Activated CD8-positive, alpha-beta memory T cell treated with anti-CD3 and anti-CD28 coated beads, Interleukin-2, amount 50 U/mL, for 1 hour (primary cell): ENCODE measurements around the gene VAX1.

Experiments
- DNase-seq: peaks from one replicate; pipeline ENCODE4 v3.0.0-alpha.2; 2020; ENCODE audit errors: extremely low read depth

The VAX1 gene

GRCh38 chr10:117164592-117165537 is 26.8 kb upstream of the VAX1 start:
- DNase-seq: no peak

DNA sequence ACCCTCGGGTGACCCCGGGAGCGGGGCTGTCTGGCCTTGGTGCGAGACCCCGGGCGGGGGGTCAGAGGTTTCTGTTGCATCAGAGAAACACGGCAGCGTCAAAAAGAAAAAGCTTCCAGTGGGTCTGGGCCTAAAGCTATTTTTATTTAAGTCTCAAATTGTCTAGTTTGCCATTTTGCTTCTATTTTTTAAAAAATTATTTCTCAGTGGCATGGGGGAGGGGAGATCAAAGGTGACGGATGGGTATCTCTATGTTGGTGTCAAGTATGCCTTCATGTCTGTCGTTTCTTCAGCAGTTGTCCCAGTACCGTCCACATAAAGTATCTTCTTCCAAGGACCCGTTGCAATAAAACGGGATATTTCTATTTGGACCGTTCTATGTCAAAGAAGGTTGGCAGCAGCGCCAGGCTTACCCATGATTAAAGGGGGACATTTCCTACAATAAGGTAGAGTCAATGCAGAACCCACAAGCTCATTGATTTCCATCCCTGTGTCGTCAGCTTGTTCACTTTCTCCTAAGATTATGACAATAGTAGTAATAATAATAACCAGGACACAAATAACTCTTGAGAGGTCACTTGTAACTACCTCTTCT is 26.0 kb upstream of the VAX1 start:
- DNase-seq: no peak

DNA sequence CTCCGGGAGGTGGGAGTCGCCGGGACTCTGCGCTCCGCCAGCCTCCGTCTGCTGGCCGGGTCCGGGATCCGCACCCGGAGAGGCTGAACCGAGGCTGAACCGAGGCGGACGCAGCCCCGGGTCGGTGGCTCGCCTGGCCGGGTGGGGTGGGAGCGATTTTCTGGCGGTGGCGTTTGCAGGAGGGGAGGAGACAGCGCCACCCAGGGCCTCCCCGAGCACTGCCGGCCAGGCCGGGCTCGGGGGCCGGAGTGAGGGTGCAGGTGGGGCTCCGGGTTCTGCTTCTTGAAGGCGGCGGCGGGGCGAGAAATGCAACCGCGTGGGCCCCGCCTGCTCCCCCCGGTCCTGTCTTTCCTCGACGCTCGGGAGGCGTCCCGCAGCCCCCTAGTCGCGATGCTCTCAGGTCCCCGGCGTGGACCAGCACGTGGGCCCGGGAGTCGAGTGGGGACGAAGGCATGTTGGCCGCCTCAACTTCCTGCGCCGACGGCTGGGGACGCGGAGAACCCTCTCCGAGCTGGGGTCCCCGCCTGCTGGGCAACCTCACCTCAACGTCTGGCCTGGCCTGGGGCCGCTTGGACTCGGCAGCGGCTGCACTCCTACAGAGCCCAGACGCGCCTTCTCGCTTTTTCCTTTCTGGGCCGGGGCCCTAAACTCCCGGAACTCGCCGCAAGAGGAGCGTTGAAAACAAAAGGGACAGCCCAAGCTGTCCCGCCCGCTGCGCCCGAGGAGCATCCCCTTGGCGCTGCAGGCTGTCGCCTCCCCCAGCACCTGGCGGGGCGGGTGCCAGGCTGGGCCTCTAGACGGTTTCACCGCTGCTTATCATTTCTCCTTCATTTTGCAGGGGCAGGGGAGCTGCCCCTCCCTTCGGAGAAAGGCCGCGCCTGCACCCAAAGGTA is 25.2 kb upstream of the VAX1 start:
- DNase-seq: no peak

DNA sequence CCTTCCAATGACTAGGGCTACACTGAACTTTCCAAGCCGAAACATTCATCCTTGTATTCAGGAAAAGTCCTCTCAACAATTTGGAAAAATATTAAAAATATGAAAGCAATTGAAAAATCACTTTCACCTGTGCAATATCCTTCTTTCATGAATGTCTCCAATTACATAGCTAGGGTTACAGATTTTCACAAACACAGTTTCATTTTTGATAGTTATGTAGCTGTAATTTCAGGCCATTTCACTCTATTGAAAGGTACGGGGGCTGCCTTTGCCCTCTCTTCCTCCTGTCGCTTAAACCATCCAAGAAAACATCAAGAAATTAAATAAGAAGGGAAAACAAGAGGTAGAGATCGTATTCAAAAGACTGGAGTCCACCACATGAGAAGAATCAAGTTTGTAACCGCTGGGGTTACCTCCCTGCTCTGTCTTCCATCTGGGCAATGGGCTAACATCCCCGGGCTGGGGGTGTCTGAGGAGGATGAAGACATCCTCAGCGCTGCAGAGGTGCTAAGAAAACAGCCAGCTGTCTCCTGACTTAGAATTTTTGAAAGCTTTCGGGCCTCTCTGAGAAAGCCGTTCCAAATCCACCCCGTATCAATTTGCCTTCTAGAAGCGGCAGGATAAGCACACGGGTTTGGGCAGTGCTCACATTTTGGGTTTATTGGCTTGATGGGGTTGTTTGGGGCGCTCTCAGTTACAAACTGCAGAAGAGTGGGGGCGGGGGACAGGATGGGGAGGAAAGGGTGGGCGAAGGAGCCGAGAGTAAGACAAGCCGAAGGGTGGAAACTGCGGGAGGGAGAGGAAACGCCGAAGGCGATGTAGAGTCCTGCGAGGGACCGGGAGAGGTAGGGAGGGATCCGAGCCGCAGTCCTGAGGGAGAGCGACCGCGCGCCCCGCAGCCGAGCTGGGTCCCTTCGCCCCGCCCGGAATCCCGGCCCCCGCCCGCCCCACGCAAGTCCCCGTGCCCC is 24.3 kb upstream of the VAX1 start:
- no peak for DNase-seq

DNA sequence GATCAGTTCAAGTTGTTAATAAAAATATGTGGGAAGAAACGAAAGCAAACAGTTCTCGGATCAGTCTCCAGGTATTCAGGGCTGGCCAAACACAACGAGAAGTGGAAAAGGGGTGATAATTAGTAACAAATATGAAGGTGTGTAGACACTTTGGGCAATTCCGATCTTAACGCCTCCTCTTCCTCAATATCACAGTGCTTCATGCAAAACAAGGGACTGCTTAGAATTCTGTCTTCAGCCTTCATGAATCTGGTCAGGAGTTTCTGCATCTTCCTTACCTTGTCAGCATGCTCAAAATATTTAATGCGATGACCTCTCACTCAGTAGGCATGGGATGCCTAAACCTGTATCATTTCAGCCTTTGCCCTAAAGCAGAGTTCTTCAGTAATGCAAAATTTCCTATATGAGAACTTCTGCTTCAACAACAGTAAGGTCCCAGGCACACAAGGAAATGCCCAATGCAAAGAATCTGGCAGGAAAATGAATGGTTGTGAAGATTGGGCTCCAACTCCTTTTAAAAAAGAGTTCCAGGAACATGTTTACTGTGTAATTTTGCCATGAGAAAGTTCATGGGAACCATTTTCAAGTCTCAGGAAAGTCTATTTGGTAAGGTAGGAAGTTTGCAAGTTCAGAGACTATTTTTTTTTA is 23.4 kb upstream of the VAX1 start:
- DNase-seq: no peak

DNA sequence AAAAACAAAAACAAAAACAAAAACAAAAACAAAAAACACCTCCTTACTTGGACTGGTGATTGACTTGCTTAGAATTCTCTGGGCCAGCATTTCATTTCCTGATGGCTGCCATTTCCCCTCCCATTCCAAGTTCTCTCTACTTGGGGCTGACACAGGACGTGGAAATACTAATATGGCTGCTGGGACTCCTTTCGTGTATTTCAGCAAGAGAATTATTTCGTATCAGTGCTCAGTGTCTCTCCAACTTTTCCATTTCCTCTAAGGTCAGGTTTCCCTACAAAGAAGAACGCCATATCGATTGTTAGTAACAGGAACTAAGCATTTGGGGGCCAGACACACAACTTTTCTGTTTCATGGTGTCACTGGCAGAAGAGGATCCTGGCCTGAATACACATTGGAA is 22.5 kb upstream of the VAX1 start:
- no peak for DNase-seq

GRCh38 chr10:117159390-117159789 is 21.3 kb upstream of the VAX1 start:
- DNase-seq: no peak

DNA sequence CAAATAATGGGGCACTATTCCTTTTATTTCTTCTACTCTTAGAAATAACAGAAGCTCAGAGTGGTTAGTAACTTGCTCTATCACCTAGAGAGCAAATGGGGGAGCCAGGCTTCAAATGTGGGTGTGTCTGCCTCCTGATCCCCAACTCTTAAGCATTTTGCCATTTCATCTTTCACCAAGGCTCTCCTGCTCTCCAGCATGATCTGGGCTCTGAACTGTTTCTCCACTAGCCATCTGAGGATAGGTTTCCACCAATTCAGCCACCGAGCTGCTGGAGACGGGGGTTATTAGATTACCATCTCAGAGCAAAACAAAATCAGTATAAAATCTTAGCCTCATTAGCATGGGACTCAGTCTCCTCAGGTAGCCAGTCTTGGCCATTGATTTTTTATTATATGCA is 20.2 kb upstream of the VAX1 start:
- DNase-seq: no peak

DNA sequence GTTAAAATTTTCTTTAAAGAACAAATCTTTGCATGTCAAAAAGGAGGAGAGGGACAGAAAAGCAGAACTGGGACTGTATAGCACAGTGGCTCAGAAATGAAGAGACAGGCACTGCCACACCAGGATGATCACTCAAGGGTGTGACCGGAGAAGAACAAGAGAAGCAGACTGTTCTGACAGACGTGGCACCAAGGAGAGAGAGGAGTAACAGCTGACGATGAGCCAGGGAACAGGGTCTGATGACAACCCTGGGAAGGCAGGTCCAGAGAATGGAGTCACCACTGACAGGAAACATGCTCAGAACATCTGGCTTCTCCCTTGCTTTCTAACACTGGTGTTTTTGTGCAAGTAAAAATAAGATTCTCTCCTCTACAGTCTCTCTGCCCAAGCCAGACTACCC is 14.6 kb upstream of the VAX1 start:
- no peak for DNase-seq

DNA sequence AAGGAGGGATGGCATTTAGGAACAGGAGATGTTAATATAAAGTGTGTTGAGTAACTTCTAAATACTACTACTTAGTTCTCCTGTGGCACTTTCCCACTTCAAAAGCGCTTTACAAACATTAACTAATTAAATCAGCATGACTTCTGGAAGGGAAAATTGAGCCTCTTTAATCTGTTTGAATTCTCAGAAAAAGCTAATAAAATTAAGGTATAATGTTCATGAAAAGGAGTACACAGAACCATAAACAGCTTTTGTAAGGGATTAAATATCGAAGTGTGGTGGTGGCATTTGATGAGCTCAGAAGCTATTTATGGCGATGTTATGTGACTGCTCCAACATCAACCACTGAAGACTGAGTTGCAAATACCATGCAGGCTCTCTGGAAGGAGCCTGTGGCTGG is 10.2 kb upstream of the VAX1 start:
- DNase-seq: no peak

DNA sequence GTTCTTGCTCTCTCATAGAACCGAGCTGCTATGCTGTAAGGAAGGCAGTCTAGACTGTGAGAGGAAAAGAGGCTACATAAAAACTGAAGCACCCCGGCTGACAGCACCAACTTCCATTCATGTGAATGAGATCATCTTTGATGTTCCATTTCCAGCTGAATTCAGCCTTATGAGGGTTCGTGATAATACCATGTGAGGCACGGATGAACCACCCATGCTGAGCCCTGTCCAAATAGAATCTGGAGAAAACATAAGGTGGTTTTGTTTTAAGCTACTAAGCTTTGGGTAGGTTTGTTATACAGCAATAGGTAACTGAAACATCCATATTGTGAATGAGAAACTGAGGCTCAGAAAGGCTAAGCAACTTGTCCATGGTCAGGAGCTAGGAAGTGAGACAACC is 6.9 kb upstream of the VAX1 start:
- no peak for DNase-seq

DNA sequence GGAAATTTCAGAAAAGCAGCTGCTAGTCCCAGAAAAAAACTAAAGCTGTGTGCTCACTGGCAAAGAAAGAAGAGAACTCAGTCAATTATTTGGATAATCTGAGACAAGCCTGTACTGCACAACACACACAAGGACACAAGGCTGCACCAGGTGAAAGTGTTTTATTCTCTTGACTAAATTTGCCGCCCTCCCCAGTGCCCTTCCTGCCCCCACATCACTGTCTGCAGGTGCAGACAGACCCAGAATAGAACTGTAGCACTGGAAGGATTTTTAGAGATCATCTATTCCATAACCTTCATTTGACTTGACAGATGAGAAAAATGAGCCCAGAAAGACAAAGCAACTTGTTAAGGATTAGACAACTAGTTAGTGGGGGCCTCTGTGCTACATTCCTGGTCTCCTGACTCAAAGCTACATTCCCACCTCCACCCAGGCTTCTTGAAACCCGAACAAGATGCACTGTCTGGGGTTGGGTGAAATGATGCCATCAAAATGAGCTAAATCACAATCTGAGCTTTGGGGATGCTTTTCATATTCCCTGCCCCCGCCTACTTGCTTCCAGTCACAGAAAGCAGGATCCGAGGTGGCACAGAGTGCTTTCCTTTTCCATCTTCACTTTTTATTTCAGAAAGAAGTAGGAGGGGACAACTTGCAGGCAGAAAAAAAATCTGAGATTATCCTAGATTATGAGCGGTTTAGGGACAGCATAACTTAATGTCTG is 5.2 kb upstream of the VAX1 start:
- DNase-seq: no peak

DNA sequence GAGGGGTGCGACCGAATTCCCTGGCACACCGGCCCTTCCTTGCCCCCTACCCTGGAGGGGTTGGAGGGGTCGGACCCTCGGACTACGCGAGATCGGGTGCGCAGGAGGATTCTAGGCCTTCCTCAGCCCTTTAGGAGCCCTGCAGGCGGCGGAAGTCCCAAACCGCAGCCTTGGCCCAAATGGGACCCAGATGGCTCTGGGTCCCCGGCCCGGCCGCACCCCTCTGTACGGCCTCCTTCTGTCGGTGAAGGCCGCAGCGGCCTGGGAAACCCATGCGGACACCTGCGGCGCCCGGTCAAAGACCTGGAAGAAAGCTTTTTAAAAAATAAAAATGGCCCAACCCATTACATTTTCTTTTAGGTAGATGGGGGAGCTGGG is 2.4 kb upstream of the VAX1 start:
- no peak for DNase-seq

GRCh38 chr10:117139581-117140524 is 1.8 kb upstream of the VAX1 start:
- DNase-seq: no peak

DNA sequence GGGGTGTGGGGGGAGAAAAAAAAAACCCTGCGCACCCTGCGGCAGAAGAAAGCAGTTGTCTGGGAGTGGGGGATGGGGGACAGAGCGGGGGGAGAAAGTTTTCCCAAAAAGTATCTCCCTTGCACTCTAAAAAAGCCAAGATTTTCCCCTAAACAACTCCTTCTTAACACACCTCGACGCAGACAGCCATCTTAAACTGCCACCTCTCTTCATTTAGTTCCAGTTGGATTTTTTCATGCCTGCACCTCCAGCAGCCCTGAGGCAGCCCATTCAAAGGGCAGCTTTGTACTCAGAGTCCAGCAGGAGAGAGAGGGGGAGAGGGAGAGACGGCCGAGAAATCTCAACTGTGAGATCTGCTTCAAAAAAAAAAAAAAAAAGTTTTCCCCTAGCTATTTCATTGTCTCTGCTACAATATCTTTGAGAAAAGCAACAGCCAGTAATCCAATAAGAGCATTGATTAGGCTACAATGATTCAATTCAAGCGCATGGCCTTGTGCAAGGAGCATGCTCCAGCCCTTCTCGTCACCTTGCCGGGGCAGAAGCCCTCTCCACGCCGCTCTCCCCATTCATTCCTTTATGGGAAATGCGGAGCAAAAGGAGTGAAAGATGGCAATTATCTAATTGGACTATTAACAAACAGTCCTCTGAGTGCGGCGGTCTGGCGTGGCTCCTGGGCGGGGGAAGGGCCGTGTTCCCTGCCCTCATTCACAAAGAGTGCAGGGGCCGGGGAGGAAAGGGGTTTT is 939 bp upstream of the VAX1 start:
- DNase-seq: no peak

DNA sequence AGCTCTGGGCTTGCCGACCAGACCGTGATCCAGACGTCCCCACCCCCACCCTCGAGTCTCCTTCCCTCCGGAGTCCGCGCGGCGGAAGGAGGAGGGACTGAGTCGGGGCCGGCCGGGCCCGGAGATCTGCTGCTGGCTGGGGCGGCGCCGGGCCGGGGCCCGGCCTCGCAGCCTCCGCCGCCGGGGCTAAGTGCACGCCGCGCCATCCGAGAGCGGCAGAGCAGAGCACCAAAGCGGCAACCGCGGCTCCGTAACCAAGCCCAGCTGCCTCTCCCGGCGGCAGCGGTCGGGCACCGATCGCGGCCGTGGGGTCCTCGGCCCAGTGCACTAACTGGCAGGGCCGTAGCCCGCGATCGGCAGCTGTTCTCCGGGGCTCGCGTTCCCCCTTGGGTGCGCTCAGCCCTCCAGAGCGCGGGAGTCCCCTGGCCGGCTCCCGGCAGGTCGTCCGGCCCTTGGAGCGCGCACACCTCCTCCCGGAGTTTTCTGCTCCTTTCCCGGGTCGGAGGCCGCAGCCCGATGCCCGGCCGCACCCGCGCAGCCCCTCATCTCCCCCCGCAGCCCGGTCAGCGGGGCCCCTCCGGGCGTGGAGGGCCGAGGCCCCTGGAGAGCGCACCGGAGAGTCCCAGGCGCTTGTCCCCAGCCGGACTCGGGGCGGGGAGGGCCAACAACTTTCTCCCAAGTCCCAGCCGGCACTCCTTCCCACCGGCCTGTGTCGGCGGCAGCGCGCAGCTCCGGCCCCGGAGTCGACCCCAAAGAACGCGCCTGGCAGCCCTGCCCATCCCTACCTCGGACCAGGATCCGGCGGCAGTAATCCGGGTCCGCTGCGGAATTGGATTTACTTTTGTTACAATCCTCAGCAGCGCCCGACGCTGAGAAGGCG is 799 bp downstream of the VAX1 start:
- DNase-seq: no peak

DNA sequence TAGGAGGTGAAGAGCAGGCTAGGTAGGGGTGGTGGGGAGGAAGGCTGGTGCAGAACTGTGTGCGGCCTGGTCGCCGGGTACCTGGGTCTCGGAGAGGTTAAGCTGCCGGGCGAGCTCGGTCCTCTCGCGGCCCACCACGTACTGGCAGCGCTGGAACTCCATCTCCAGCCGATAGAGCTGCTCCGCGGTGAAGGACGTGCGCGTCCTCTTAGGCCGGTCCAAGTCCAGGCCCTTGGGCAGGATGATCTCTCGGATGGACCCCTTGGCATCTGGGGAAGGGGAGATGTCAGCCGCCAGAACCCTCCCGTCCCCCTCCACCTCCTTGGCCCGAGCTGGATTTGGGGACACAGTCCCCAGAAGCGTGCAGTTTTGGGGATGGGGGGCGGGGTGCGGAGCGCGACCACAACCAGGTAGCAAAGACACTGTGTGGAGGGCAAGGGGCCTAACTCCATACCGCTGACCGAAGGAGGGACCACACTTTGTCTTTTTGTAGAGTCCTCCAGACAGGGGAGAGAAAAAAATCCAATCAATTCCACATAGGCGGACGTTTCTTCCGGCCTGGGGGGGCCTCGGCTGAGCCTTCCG is 1.6 kb downstream of the VAX1 start:
- DNase-seq: no peak
